WTC11 (cell line): ENCODE data around the gene TM4SF18.

Experiments
- E2F1 ChIP-seq: sonication (generic); formaldehyde crosslinking; IDR thresholded peaks from 2 replicates; pipeline ENCODE4 v1.8.0; 2022; ENCODE audit warnings: mild to moderate bottlenecking, missing genetic modification reagents
- ELF4 ChIP-seq: sonication (generic); formaldehyde crosslinking; IDR thresholded peaks from 2 replicates; pipeline ENCODE4 v1.8.1; 2022; ENCODE audit warnings: low read depth, mild to moderate bottlenecking, moderate library complexity, missing genetic modification reagents
- EMX1 ChIP-seq: fragments of 250-450 bp; sonication (Bioruptor Pico); IDR thresholded peaks from 2 replicates; pipeline ENCODE4 v1.8.0; 2021; ENCODE audit warnings: mild to moderate bottlenecking
- IRF1 ChIP-seq: sonication (generic); formaldehyde crosslinking; IDR thresholded peaks from 2 replicates; pipeline ENCODE4 v1.8.0; 2023; ENCODE audit warnings: missing genetic modification reagents
- KAT7 ChIP-seq: sonication (generic); formaldehyde crosslinking; IDR thresholded peaks from 2 replicates; pipeline ENCODE4 v1.8.1; 2023; ENCODE audit warnings: missing genetic modification reagents, mild to moderate bottlenecking, borderline replicate concordance
- SMAD3 ChIP-seq: sonication (generic); formaldehyde crosslinking; IDR thresholded peaks from 2 replicates; pipeline ENCODE4 v1.8.0; 2022; ENCODE audit warnings: missing genetic modification reagents, mild to moderate bottlenecking, borderline replicate concordance
- SP1 ChIP-seq: sonication (generic); formaldehyde crosslinking; conservative IDR thresholded peaks from 2 replicates; pipeline ENCODE4 v1.8.1; 2022; ENCODE audit warnings: missing genetic modification reagents
- ZNF532 ChIP-seq: fragments of 250-450 bp; sonication (Bioruptor Pico); IDR thresholded peaks from 2 replicates; pipeline ENCODE4 v1.9.0; 2021; ENCODE audit warnings: mild to moderate bottlenecking, borderline replicate concordance
- TF ChIP-seq, protein P1 (sequence below): fragments of 200-600 bp; IDR thresholded peaks from 2 replicates; pipeline ENCODE4 v1.8.0; 2022; ENCODE audit warnings: antibody characterized with exemption
- TF ChIP-seq, protein P2 (sequence below): sonication (generic); formaldehyde crosslinking; IDR thresholded peaks from 2 replicates; pipeline ENCODE4 v1.8.1; 2023; ENCODE audit warnings: mild to moderate bottlenecking, moderate library complexity, missing genetic modification reagents

DNA sequence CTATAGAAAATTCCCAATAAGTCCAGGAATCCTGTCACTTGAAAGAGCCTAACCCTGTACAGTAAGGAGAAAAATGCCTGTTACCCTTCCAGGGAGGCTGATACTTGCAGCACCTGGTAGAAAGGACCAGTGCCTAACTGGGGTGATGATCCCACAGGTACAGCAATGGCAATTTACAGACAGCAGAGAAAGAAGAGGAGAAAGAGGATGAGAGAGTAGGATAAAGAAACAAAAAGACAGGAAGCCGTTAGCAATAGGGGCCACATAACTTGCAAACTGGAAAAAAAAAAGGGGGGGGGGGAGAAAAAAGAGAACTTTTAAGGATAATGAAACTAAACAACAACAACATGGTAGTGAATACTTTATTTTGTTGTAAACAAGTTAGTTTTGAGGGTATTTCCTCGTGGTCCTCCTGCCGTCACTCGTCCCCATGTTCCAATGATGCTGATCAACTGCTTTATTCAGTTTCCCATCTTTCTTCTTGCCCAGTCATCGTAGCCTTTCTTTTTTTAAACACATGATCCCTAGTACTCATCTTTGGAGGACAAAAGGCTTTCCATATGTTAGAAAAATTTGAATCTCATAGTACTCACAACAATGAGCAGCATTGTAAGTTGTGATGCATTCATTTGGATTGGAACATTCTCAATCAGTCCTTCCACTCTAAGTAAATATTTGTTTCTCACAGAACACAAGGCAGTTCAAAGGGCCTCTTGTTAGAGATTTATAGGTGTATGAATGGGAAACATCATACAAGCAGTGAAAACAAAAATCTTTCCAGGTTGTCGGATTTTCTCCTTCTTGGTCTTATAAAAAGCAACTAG is 35.5 kb upstream of the TM4SF18 start:
- TF ChIP-seq, protein P1, sequence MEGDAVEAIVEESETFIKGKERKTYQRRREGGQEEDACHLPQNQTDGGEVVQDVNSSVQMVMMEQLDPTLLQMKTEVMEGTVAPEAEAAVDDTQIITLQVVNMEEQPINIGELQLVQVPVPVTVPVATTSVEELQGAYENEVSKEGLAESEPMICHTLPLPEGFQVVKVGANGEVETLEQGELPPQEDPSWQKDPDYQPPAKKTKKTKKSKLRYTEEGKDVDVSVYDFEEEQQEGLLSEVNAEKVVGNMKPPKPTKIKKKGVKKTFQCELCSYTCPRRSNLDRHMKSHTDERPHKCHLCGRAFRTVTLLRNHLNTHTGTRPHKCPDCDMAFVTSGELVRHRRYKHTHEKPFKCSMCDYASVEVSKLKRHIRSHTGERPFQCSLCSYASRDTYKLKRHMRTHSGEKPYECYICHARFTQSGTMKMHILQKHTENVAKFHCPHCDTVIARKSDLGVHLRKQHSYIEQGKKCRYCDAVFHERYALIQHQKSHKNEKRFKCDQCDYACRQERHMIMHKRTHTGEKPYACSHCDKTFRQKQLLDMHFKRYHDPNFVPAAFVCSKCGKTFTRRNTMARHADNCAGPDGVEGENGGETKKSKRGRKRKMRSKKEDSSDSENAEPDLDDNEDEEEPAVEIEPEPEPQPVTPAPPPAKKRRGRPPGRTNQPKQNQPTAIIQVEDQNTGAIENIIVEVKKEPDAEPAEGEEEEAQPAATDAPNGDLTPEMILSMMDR, result no peak
- no peak for TF ChIP-seq EMX1
- TF ChIP-seq IRF1, result no peak
- no peak for TF ChIP-seq ELF4
- no peak for TF ChIP-seq SP1 (CRISPR knock-in tag)
- TF ChIP-seq KAT7, result no peak
- no peak for TF ChIP-seq SMAD3 (CRISPR knock-in tag)
- TF ChIP-seq, protein P2, sequence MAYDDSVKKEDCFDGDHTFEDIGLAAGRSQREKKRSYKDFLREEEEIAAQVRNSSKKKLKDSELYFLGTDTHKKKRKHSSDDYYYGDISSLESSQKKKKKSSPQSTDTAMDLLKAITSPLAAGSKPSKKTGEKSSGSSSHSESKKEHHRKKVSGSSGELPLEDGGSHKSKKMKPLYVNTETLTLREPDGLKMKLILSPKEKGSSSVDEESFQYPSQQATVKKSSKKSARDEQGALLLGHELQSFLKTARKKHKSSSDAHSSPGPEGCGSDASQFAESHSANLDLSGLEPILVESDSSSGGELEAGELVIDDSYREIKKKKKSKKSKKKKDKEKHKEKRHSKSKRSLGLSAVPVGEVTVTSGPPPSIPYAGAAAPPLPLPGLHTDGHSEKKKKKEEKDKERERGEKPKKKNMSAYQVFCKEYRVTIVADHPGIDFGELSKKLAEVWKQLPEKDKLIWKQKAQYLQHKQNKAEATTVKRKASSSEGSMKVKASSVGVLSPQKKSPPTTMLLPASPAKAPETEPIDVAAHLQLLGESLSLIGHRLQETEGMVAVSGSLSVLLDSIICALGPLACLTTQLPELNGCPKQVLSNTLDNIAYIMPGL (CRISPR knock-in tag), result no peak
- no peak for TF ChIP-seq ZNF532 (CRISPR knock-in tag)
- no peak for TF ChIP-seq E2F1 (CRISPR knock-in tag)
